Left lung (tissue), 10 donors: ENCODE data around the gene TMEM131. TPM values are rescaled to one million over a fixed set of nuclear protein-coding genes. Genes with fewer than 3 reads are reported as not detected.
A peak's percentile ranks its signal among the peaks of the same experiment; 100 is the strongest.
"Not testable (repeated sequence)": the region's sequence is repeated elsewhere in the genome, so short reads cannot be mapped to it uniquely, and the experiment has no call there.

Experiments used
- ATAC-seq: fragments of 200-7000 bp; cut with Tn5 transposase; one replicate; pipeline ENCODE4 v1.9.1; 2020; ENCODE audit warnings: moderate library complexity
- DNase-seq, 4 donors: peaks; one replicate each; pipeline ENCODE4 v3.0.0-alpha.2; 2013 to 2020
- H3K27ac ChIP-seq, 2 donors: fragments of 200-600 bp; sonication (generic) in 1 of 2; one replicate each; pipeline versions ENCODE4 v1.5.0 to v1.8.0; 2020 to 2021
- H3K27me3 ChIP-seq, 2 donors: fragments of 200-600 bp; sonication (generic) in 1 of 2; one replicate each; pipeline versions ENCODE4 v1.5.0 to v1.8.0; 2020 to 2021
- H3K36me3 ChIP-seq, 2 donors: fragments of 200-600 bp; sonication (generic) in 1 of 2; one replicate each; pipeline versions ENCODE4 v1.5.0 to v1.8.0; 2020 to 2021
- H3K4me1 ChIP-seq, 2 donors: fragments of 200-600 bp; one replicate each; pipeline ENCODE4 v1.8.0; 2021
- H3K4me3 ChIP-seq, 2 donors: fragments of 200-600 bp; sonication (generic) in 1 of 2; one replicate each; pipeline versions ENCODE4 v1.5.0 to v1.8.0; 2020 to 2021; ENCODE audit warnings: mild to moderate bottlenecking in 1 of 2
- H3K9me3 ChIP-seq, 2 donors: fragments of 200-600 bp; sonication (generic) in 1 of 2; one replicate each; pipeline versions ENCODE4 v1.5.0 to v1.8.0; 2020 to 2021
- intact Hi-C, 2 donors: fragments of 100-400 bp; cut with DNase I; formaldehyde crosslinking; loops; one replicate each; pipeline versions ENCODE4 v1.11.2 to v1.14.2; 2022
- polyA plus RNA-seq, 6 donors: library from polyadenylated mRNA; unstranded; fragments of 120-200 nt; gene quantifications; one replicate each; pipeline ENCODE4 v1.2.1, GENCODE V29; 2013; ENCODE audit not compliant: insufficient read length in 6 of 6
- total RNA-seq, 2 donors: library from RNA; stranded (reverse); fragmentation: NEBNext Ultra II Directional; extraction: Animal tissue kit (Norgen Biotek cat#: 25700); gene quantifications; one replicate each; pipeline ENCODE4 v1.2.1, GENCODE V29; 2021
- TF ChIP-seq, protein P1 (sequence below), 2 donors: fragments of 200-600 bp; sonication (generic) in 1 of 2; IDR thresholded peaks; one replicate each; pipeline versions ENCODE4 v1.5.0 to v1.8.0; 2021; ENCODE audit warnings: antibody characterized with exemption in 2 of 2
- donor health status: DM: no; HTN: yes; CAD: no.
- donor health status: DM: no; HTN: no; CAD: no.

TMEM131 gene
- total and polyA plus RNA-seq, 8 donors = 43.9 to 52.0 (median 47.8) TPM

DNA sequence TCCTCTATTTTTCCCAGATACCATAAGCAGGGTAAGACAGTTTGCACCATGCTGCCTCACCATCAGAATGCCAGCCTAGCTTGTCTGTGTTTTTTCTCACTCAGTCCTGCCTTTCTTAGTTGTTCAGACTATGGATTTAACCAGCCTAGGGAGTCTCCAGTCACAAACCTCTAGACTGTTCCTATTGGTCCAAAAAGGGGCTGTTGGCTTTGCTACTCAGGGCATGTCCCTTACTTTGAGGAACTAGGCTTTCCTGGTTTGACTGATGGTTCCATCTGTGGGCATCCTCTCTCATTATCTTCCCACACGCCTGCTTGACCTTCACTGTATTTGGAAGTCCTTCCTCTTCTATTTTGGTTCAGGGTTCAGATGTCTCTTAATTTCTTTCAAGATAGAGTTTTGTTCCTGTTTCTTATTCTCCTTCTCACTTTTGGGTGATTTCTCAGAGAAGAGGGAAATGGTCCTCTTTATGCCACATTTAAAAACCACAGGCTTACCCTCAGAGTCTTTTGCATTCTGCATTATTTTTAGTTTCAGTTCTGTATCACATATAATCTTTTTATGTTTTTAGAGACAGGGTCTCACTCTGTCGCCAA is 31.3 kb upstream of the TMEM131 start:
- TF ChIP-seq, protein P1, sequence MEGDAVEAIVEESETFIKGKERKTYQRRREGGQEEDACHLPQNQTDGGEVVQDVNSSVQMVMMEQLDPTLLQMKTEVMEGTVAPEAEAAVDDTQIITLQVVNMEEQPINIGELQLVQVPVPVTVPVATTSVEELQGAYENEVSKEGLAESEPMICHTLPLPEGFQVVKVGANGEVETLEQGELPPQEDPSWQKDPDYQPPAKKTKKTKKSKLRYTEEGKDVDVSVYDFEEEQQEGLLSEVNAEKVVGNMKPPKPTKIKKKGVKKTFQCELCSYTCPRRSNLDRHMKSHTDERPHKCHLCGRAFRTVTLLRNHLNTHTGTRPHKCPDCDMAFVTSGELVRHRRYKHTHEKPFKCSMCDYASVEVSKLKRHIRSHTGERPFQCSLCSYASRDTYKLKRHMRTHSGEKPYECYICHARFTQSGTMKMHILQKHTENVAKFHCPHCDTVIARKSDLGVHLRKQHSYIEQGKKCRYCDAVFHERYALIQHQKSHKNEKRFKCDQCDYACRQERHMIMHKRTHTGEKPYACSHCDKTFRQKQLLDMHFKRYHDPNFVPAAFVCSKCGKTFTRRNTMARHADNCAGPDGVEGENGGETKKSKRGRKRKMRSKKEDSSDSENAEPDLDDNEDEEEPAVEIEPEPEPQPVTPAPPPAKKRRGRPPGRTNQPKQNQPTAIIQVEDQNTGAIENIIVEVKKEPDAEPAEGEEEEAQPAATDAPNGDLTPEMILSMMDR (IDR thresholded peaks at IDR 0.05) = no peak
- peaks cover 0 to 16% of the 10 kb centered on the region in 2 donors for H3K4me1 ChIP-seq
- H3K9me3 ChIP-seq = no peaks in the 10 kb centered on the region
- no peaks in the 10 kb centered on the region for H3K36me3 ChIP-seq
- H3K27me3 ChIP-seq = peaks cover 0 to 9% of the 10 kb centered on the region in 2 donors
- no peak overlapping the region for H3K4me3 ChIP-seq
- intact Hi-C loops = no loop called here
- ATAC-seq (peak; percentile 62), DNase-seq (no peak)
- H3K27ac ChIP-seq = no peak overlapping the region

DNA sequence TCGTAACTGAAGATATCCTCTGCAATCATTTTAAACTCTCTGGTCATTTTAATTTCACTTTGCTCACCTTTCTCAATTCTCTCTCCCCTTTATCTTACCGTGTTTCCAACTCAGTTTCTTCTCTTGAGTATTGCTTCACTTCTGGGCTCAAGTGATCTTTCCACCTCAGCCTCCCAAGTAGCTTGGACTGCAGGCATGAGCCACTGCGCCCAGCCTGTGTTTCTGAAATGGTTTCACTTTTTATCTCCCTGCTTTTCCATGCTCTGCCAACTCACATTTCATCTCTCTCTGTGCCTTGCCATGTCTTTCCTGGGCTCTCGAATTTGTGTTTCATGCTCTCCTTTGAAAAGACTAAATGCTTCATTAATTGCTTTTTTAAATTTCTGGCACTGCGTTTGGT is 30.5 kb upstream of the TMEM131 start:
- no peak for DNase-seq
- intact Hi-C loops = no loop called here
- Histone ChIP-seq H3K27me3 (peaks cover 0 to 7% of the 10 kb centered on the region in 2 donors), H3K4me3 (no peak overlapping the region), H3K27ac (no peak overlapping the region), H3K4me1 (peaks cover 0 to 16% of the 10 kb centered on the region in 2 donors), H3K36me3 (no peaks in the 10 kb centered on the region), H3K9me3 (no peaks in the 10 kb centered on the region)
- TF ChIP-seq, protein P1 (IDR thresholded peaks at IDR 0.05) = no peak
- ATAC-seq = no peak

DNA sequence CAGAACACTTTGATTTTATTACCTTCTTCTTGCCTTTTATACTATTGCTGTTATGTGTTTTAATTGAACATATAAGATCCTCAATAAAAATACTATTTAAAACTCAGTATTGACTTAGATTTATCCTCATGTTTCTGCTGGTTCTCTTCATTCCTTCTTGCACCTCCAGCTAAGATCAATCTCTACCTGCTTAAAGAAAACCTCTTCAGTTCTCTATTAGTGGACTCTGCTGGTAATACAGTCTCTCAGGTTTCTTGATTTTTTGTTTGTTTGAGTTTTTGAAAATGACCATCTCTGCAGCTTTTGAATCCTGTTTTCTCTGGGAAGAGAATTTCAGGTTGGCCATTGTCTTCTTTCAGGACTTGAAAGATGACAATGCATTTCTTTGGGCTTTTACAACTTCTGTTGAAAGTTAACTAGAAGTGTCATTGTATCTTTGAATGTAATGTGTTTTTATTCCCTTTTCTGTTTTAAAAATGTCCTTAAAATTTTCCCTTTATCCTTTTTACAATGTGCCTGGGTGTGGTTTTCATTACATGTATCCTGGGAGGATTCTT is 29.8 kb upstream of the TMEM131 start:
- no peak for ATAC-seq
- intact Hi-C loops = no loop called here
- TF ChIP-seq, protein P1 (IDR thresholded peaks at IDR 0.05) = peak in 1 of 2 donors; percentile 15
- Histone ChIP-seq H3K27me3 (no peaks in the 10 kb centered on the region), H3K4me3 (no peak overlapping the region), H3K9me3 (no peaks in the 10 kb centered on the region), H3K27ac (no peak overlapping the region), H3K36me3 (no peaks in the 10 kb centered on the region), H3K4me1 (peaks cover 0 to 16% of the 10 kb centered on the region in 2 donors)
- DNase-seq = no peak

DNA sequence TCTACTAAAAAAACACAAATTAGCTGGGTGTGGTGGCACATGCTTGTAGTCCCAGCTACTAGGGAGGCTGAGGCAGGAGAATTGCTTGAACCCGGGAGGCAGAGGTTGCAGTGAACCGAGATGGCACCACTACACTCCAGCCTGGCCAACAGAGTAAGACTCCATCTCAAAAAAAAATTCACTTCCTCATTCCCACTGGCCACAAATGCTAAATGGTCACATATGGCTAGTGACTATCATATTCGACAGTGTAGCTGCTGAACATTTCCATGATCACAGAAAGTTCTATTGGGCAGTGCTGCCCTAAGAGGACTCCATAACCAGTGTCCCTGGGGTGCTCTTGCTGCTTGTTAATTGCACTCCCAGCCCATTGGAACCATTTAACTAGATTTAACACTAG is 26.3 kb upstream of the TMEM131 start:
- H3K27me3 ChIP-seq, ATAC-seq, DNase-seq, H3K9me3 ChIP-seq, H3K4me3 ChIP-seq, intact Hi-C loops, H3K36me3 ChIP-seq, H3K4me1 ChIP-seq, H3K27ac ChIP-seq: not testable (repeated sequence)

DNA sequence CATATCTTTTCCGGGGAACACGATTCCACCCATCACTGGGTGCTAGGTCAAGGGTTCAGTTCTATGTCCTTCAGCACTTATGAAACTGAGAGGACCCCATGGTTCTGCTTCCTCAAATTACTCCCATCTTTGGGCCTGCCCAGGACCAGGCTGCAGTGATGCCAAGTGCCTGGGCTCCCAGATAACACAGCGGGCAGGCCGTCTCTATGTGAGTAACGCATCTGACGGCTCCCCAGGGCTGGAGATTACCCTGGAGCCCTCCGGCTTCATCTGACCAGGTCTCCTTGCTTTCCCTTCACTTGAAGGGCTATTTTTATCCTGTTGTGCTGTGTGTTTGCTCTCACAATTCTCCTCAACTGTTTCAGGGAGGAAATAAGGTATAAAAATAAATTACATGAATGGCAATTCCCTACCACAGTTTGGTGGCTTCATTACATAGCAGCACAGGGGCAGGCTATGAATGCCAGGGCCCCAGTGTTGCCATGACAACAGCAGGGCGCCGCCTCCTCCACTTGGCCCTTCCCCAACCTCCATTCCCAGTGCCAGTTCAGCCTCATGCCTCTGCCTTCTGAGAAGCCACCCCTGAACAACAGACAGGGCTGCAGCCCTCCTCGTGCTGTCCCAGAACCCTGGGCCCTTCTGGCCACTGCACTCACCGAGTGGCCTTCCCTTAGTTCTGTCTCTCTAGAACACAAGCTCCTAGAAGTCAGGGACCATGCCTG is 25.4 kb upstream of the TMEM131 start:
- ATAC-seq = no peak

More for the DNA sequence above, 25.4 kb upstream of the TMEM131 start:
- Histone ChIP-seq H3K4me3 (no peak overlapping the region), H3K27ac (no peak overlapping the region), H3K4me1 (no peaks in the 10 kb centered on the region), H3K36me3 (no peaks in the 10 kb centered on the region), H3K27me3 (no peaks in the 10 kb centered on the region), H3K9me3 (no peaks in the 10 kb centered on the region)
- intact Hi-C loops = no loop called here
- DNase-seq = no peak
- TF ChIP-seq, protein P1 (IDR thresholded peaks at IDR 0.05) = no peak
